ENCODE results near the gene ABCA9. TPM values are rescaled to one million over a fixed set of nuclear protein-coding genes. Genes with fewer than 3 reads are reported as not detected.
"Not testable (repeated sequence)": the region's sequence is repeated elsewhere in the genome, so short reads cannot be mapped to it uniquely, and the experiment has no call there.

Gene ABCA9
- total RNA-seq, 2 donors from 2014 or later = 0.12 TPM; not detected in 1

DNA sequence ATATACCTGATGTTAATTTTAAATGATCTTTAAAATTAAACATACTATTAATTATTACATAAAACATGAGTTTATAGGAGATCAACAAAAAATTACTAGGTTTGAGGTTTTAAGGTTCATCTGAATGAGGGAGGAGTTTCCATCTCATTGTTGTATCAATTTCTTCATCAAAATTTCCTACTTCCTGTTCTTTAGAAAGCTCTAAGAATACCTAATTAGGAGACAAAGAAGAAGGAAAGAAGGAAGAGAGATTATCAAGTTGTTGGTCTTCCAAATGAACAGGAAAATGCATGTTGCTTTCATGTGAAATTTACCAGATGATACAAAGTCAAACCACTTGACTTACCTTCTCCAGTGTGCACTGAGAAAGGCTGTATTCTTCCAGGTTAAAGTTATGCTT lies 18.1 kb upstream of the ABCA9 start:
- no peak for ATAC-seq
- H3K27me3 Mint-ChIP-seq = no peaks in the 10 kb centered on the region

DNA sequence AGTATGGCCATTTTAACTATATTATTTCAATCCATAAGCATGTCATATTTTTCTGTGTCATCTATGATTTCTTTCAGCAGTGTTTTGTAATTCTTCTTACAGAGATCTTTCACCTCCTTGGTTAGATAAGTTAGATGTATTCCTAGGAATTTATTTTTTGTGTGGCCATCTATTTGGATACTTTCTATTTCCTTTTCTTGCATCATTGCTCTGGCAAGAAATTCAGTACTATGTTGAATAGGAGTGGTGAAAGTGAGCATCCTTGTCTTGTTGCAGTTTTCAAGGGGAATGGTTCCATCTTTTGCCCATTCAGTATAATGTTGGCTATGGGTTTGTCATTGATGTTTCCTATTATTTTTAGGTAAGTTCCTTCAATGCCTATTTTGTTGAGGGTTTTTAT lies 15.1 kb upstream of the ABCA9 start:
- ATAC-seq (no peak), DNase-seq (ENCODE audit: low spot score) (no peak)
- H3K4me3 Mint-ChIP-seq = no peak overlapping the region
- no peaks in the 10 kb centered on the region for H3K27me3 Mint-ChIP-seq
- peaks cover 9 to 11% of the 10 kb centered on the region in 2 donors for H3K4me1 Mint-ChIP-seq (ENCODE audit: low read depth in 2 of 2)
- peaks cover 31% of the 10 kb centered on the region for H3K9me3 Mint-ChIP-seq
- no peak overlapping the region for H3K27ac Mint-ChIP-seq
- H3K36me3 Mint-ChIP-seq = peaks cover 43% of the 10 kb centered on the region

More for the DNA sequence above, 18.1 kb upstream of the ABCA9 start:
- Mint-ChIP-seq H3K4me3 (no peak overlapping the region), H3K36me3 (peaks cover 19% of the 10 kb centered on the region), H3K9me3 (peaks cover 12% of the 10 kb centered on the region), H3K4me1 (ENCODE audit: low read depth in 2 of 2) (no peaks in the 10 kb centered on the region), H3K27ac (no peak overlapping the region)
- DNase-seq (ENCODE audit: low spot score) = no peak

DNA sequence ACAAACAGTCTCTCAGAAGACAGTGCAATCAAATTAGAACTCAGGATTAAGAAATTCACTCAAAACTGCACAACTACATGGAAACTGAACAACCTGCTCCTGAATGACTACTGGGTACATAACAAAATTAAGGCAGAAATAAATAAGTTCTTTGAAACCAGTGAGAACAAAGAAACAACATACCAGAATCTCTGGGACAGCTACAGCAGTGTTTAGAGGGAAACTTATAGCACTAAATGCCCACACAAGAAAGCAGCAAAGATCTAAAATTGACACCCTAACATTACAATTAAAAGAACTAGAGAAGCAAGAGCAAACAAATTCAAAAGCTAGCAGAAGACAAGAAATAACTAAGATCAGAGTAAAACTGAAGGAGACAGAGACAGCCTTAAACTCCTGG lies 12.7 kb upstream of the ABCA9 start:
- H3K27ac Mint-ChIP-seq; H3K4me3 Mint-ChIP-seq; ATAC-seq; DNase-seq (ENCODE audit: low spot score); H3K27me3 Mint-ChIP-seq: not testable (repeated sequence)
- peaks cover 31% of the 10 kb centered on the region for H3K9me3 Mint-ChIP-seq
- H3K4me1 Mint-ChIP-seq (ENCODE audit: low read depth in 2 of 2) = peaks cover 11 to 14% of the 10 kb centered on the region in 2 donors
- peaks cover 43% of the 10 kb centered on the region for H3K36me3 Mint-ChIP-seq

DNA sequence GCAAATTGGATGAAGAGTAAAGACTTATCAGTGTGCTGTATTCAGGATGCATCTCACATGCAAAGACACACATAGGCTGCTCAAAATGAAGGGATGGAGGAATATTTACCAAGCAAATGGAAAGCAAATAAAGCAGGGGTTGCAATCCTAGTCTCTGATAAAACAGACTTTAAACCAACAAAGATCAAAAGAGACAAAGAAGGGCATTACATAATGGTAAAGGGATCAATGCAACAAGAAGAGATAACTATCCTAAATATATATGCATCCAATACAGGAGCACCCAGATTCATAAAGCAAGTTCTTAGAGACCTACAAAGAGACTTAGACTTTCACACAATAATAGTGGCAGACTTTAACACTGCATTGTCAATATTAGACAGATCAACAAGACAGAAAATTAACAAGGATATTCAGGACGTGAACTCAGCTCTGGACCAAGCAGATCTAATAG lies 12.1 kb upstream of the ABCA9 start:
- Mint-ChIP-seq H3K9me3 (peaks cover 31% of the 10 kb centered on the region), H3K4me1 (ENCODE audit: low read depth in 2 of 2) (peaks cover 11 to 14% of the 10 kb centered on the region in 2 donors), H3K36me3 (peaks cover 43% of the 10 kb centered on the region)
- H3K4me3 Mint-ChIP-seq; DNase-seq (ENCODE audit: low spot score); H3K27me3 Mint-ChIP-seq; ATAC-seq; H3K27ac Mint-ChIP-seq: not testable (repeated sequence)

DNA sequence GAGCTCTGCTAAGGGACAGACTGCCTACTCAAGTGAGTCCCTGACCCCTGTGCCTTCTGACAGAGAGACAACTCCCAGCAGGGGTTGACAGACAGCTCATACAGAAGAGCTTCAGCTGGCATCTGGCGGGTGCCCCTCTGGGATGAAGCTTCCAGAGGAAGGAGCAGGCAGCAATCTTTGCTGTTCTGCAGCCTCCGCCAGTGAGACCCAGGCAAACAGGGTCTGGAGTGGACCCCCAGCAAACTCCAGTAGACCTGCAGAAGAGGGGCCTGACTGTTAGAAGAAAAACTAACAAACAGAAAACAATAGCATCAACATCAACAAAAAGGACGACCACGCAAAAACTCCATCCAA lies 10.5 kb upstream of the ABCA9 start:
- Mint-ChIP-seq H3K4me1 (ENCODE audit: low read depth in 2 of 2) (peaks cover 20 to 23% of the 10 kb centered on the region in 2 donors), H3K9me3 (peaks cover 22% of the 10 kb centered on the region), H3K27ac (peak overlapping the region in 1 of 2 donors; percentile 43), H3K36me3 (peaks cover 30% of the 10 kb centered on the region), H3K4me3 (peak overlapping the region; percentile 18)
- H3K27me3 Mint-ChIP-seq; DNase-seq (ENCODE audit: low spot score); ATAC-seq: not testable (repeated sequence)

DNA sequence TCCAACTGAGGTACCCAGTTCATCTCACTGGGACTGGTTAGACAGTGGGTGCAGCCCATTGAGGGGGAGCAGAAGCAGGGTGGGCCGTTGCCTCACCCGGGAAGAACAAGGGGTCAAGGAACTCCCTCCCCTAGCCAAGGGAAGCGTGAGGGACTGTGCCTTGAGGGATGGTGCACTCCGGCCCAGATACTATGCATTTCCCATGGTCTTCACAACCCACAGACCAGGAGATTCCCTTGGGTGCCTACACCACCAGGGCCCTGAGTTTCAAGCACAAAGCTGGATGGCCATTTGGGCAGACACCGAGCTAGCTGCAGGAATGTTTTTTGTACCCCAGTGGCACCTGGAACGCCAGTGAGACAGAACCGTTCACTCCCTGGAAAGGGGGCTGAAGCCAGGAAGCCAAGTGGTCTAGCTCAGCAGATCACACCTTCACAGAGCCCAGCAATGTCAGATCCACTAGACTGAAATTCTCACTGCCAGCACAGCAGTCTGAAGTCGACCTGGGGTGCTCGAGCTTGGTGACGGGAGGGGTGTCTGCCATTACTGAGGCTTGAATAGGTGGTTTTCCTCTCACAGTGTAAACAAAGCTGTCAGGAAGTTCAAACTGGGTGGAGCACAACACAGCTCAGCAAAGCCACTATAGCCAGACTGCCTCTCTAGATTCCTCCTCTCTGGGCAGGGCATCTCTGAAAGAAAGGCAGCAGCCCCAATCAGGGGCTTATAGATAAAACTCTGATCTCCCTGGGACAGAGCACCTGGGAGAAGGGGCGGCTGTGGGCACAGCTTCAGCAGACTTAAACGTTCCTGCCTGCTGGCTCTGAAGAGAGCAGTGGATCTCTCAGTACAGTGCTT lies 9.9 kb upstream of the ABCA9 start:
- Mint-ChIP-seq H3K36me3 (peaks cover 30% of the 10 kb centered on the region), H3K27ac (peak overlapping the region in 1 of 2 donors; percentile 43), H3K4me3 (peak overlapping the region; percentile 29), H3K9me3 (peaks cover 22% of the 10 kb centered on the region), H3K4me1 (ENCODE audit: low read depth in 2 of 2) (peaks cover 26 to 28% of the 10 kb centered on the region in 2 donors)
- ATAC-seq; DNase-seq (ENCODE audit: low spot score); H3K27me3 Mint-ChIP-seq: not testable (repeated sequence)

DNA sequence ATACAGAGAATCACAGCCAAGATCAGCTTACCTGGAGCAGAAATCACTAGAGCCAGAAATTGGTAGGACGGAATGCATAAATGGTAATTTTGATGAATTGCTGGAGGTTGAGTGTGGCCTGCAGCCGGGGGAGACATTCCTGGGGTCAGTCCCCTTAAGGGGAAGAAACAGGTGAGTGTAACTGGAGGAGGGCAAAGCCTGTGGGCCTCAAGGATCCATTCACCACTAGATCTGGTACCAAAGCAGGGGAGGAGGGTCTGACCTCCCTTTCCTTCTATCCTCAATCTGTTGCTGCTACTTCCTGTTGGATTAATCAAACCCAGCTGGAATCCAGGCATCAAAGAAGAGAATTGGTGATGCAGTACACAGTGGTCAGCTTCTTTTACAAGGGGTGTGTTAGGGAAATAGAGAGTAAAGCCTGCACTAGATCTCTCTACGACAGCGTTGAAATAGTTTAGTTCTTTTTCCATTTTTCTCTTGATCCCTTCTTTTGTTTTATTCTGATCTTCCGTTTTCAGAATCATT lies 8.6 kb upstream of the ABCA9 start:
- H3K36me3 Mint-ChIP-seq = peaks cover 24% of the 10 kb centered on the region

DNA sequence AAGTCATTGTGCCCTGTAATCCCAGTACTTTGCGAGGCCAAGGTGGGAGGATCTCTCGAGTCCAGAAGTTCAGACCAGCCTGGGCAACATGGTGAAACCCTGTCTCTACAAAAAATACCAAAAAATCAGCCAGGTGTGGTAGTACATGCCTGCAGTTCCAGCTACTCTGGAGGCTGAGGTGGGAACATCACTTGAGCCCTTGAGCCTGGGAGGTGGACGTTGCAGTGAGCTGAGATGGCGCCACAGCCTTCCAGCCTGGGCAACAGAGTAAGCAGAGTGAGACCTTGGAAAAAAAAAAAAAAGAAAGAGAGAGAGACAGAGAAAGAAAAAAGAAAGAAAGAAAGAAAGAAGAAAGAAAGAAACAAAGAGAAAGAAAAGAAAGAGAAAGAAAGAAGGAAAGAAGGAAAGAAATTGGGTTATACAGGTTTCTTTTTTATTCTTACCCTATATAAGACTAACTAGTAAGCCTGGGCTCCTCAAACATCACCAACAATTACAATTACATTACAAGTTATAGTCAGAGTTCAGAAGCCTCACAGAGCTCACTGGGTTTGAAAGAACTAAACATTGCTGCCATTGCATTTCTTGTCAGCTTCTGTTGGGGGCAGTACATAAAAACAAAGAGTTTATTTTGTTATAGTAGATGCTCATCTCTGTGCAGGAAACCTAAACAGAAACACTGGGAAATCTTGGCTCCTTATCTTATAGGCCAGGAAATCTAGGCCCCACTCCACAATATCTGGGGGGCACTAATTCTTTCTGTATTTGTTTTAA lies 6.7 kb upstream of the ABCA9 start:
- ATAC-seq = no peak
- H3K4me1 Mint-ChIP-seq (ENCODE audit: low read depth in 2 of 2) = peaks cover 36 to 37% of the 10 kb centered on the region in 2 donors
- peaks cover 12% of the 10 kb centered on the region for H3K36me3 Mint-ChIP-seq
- no peaks in the 10 kb centered on the region for H3K27me3 Mint-ChIP-seq
- no peak overlapping the region for H3K4me3 Mint-ChIP-seq
- no peak for DNase-seq (ENCODE audit: low spot score)
- peak overlapping the region in 1 of 2 donors; percentile 26 for H3K27ac Mint-ChIP-seq
- H3K9me3 Mint-ChIP-seq = peaks cover 9% of the 10 kb centered on the region

More for the DNA sequence above, 8.6 kb upstream of the ABCA9 start:
- no peaks in the 10 kb centered on the region for H3K27me3 Mint-ChIP-seq
- ATAC-seq = no peak
- H3K27ac Mint-ChIP-seq = no peak overlapping the region
- H3K4me3 Mint-ChIP-seq = no peak overlapping the region
- peaks cover 19% of the 10 kb centered on the region for H3K9me3 Mint-ChIP-seq
- no peak for DNase-seq (ENCODE audit: low spot score)
- peaks cover 36 to 37% of the 10 kb centered on the region in 2 donors for H3K4me1 Mint-ChIP-seq (ENCODE audit: low read depth in 2 of 2)

DNA sequence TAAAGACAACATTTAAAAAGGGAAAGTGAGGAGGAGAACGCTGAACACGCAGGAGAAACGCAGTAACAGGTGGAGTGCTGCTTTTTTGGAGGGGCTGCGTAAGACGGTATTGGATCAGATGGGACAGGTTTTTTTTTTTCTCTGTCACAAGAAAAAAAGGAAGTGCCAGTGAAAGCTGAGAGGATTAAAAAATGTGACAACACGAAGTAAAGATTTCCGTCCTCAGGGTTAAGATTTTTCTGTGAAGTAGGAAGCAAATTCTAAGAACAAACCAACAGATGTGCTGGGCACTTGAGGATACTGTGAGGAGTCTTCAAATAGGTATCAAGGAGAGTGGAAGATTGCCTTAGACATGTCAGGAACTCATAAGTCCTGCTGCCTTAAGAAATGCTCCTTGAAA lies 5.8 kb upstream of the ABCA9 start:
- peaks cover 3% of the 10 kb centered on the region for H3K36me3 Mint-ChIP-seq
- peak overlapping the region in 1 of 2 donors; percentile 8 for H3K27ac Mint-ChIP-seq
- peak overlapping the region; percentile 10 for H3K4me3 Mint-ChIP-seq
- peaks cover 3% of the 10 kb centered on the region for H3K9me3 Mint-ChIP-seq
- peaks cover 30 to 33% of the 10 kb centered on the region in 2 donors for H3K4me1 Mint-ChIP-seq (ENCODE audit: low read depth in 2 of 2)
- DNase-seq (ENCODE audit: low spot score) (no peak), ATAC-seq (no peak)
- no peaks in the 10 kb centered on the region for H3K27me3 Mint-ChIP-seq

DNA sequence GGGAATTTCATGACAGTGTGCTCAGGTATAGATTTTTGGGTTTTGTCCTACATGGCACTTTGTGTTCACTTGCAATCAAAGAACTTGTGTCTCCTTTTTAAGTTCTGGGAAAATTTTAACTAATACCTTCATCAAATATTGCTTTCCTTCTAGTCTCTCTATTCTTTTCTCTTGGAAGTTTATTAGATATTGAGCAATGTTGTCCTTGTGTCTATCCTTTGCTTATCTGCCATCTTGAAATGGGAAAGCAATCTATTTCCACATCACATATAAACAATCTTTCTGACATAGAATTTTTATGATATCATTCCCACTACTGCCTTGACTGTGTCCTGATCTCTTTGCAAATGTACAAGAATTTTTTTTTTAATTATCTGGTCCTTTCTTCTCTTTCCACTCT lies 4.4 kb upstream of the ABCA9 start:
- H3K27ac Mint-ChIP-seq = no peak overlapping the region
- ATAC-seq (no peak), DNase-seq (ENCODE audit: low spot score) (no peak)
- H3K4me1 Mint-ChIP-seq (ENCODE audit: low read depth in 2 of 2) = peaks cover 23 to 25% of the 10 kb centered on the region in 2 donors
- H3K27me3 Mint-ChIP-seq = no peaks in the 10 kb centered on the region
- H3K36me3 Mint-ChIP-seq = no peaks in the 10 kb centered on the region
- no peak overlapping the region for H3K4me3 Mint-ChIP-seq
- no peaks in the 10 kb centered on the region for H3K9me3 Mint-ChIP-seq

DNA sequence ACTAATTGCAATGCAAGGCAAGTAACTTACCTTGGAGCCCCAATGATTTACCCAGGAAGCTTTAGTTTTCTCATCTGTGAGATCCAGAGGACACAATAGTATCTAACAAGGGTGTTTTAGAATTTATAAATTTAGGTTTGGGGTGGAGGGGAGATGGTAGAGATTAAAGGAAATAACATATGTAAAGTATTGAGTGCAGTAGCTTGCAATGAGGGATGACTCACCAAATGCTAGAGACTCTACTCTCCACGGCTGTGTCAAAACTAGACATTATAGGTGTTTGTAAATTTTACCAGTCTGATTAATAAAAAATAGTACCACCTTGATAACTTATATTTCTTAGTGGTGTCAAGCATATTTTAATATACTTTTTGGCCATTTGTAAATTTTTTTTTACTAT lies 3.7 kb upstream of the ABCA9 start:
- ATAC-seq (no peak), DNase-seq (ENCODE audit: low spot score) (no peak)
- Mint-ChIP-seq H3K4me1 (ENCODE audit: low read depth in 2 of 2) (peaks cover 25 to 27% of the 10 kb centered on the region in 2 donors), H3K27ac (no peak overlapping the region), H3K36me3 (no peaks in the 10 kb centered on the region), H3K9me3 (no peaks in the 10 kb centered on the region), H3K27me3 (no peaks in the 10 kb centered on the region), H3K4me3 (no peak overlapping the region)

DNA sequence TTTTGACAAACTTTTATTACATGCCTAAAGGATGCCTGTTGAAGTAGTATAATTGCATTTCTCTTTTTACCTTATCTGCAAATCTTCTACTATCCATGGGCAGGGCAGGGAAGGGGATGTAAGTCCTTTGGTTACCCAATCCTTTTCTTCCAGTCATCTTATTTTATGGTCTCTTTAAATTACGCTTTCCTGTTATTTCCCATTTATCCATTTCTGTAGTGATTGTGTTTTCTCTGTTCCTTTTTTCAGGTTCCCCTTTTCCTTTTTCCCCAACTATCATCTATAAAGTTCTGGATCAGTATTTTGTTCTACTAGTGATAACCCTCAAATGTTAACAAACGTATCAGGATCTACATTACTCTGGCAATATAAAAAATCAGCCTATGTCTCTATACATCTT lies 3.3 kb upstream of the ABCA9 start:
- H3K9me3 Mint-ChIP-seq = peaks cover 2% of the 10 kb centered on the region
- H3K4me1 Mint-ChIP-seq (ENCODE audit: low read depth in 2 of 2) = peaks cover 30 to 32% of the 10 kb centered on the region in 2 donors
- H3K27ac Mint-ChIP-seq = no peak overlapping the region
- ATAC-seq (no peak), DNase-seq (ENCODE audit: low spot score) (no peak)
- no peak overlapping the region for H3K4me3 Mint-ChIP-seq
- no peaks in the 10 kb centered on the region for H3K36me3 Mint-ChIP-seq
- H3K27me3 Mint-ChIP-seq = no peaks in the 10 kb centered on the region

DNA sequence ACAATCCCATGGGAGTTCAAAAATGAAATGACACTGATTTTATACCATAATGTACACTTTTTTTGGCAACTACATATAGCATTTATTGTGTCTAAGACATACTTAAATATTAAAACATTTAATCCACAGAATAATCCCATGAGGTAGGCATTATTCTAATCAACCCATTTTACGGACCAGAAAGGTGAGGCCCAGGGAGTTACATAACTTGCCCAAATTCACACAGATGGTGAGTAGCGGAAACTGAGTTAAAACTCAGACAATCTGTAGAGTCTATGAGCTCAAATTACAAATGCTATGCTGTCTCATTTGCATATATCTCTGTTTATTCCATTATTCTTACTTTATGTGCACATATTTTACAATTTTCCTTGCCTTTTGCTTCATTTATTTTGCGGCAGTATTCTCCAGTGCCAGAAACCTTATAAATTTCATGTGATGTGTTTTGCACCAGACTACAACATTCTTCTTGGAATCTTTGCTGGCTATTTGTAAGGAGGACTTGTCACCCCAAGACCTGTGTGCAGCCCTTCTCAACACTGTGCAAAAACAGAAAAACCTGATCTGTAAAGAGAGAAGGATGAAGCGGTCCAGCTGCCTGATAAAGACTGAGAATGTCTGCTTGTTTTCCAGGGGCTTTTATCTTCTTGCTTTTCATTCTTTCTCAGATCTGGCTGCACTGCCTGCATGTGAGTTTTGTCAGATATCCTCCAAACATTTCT lies 2.3 kb upstream of the ABCA9 start:
- H3K4me1 Mint-ChIP-seq (ENCODE audit: low read depth in 2 of 2) = peaks cover 33 to 37% of the 10 kb centered on the region in 2 donors
- H3K4me3 Mint-ChIP-seq = no peak overlapping the region
- H3K9me3 Mint-ChIP-seq = peaks cover 4% of the 10 kb centered on the region
- no peak for ATAC-seq
- H3K27me3 Mint-ChIP-seq = no peaks in the 10 kb centered on the region
- H3K27ac Mint-ChIP-seq = no peak overlapping the region
- no peaks in the 10 kb centered on the region for H3K36me3 Mint-ChIP-seq
- no peak for DNase-seq (ENCODE audit: low spot score)

All from natural killer cell treated with Interleukin-12 subunit alpha and Interleukin-12 subunit beta and Interleukin-15 and Interleukin-18, amount 100 ng/mL, for 72 hours (primary cell).